GM21360 (cell line): ENCODE results near the gene MAP3K12.
"Not testable (repeated sequence)": the region's sequence is repeated elsewhere in the genome, so short reads cannot be mapped to it uniquely, and the experiment has no call there.

Experiments used
- ATAC-seq: cut with Tn5 transposase; IDR thresholded peaks from one replicate; pipeline ENCODE4 v1.9.1; 2021; ENCODE audit warnings: mild to moderate bottlenecking, moderate library complexity; ENCODE audit not compliant: unreplicated experiment

Gene MAP3K12

DNA sequence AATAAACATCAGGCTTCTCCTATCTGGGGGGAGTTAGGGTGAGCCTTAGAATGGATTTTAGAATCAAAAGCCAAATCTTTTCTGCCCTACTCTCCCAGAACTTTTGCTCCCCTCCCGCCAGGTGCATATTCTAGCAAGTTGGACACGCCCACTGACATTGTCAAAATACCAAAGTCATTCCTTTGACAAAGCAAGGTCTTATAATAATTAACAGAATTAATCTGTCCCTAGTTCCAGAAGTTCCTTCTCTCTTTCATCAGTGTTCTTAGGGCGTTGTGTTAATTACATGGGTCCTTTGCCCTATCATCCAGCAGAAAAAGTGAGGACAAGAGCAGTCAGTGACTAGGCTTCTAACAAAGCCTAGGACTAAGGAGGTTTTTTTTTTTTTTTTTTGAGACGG, 55.3 kb downstream of the MAP3K12 start:
- no peak for ATAC-seq

DNA sequence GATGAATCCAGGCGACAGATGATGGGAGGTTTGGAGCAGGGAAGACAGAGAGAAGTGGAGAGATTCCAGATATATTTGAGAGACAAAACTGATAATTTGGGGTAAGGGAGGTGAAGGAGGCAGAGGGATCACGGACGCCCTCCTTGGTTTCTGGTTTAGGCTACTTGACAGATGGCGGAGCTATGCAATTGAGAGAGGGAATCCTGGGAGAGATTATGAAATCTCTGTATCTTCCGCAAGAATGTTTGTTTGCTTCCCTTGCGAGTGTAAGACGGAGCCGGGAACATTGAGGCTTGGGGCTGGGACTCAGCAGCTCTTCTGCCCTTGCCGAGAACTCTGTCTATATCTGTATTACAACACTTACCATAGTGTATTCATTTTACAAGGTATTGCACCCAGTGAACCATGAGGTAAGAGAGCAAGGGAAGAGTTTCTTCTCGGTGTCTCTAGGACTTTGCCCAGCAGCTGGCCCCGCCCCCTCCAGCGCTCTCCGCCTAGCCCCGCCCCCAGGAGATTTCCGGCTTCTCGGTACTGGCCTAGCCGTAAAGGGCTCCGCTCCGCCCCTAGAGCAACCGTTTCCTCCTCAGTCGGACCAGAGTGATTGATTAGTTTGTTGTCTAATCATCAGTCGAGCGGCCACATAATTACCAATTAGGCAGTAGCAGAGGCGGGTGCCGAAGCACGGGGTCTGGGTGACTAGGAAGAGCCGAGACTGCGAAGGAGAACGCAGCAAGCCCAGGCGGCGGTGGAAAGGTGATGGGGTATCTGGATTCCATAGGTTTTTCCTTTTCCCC, 58.0 kb downstream of the MAP3K12 start, which contains the start of gene PRR13:
Gene PRR13 (plus strand): TSS at position 695 of the 794 bp plus-strand sequence. CDS start 981 bp downstream, outside the sequence.
- peak; percentile 95 for ATAC-seq

DNA sequence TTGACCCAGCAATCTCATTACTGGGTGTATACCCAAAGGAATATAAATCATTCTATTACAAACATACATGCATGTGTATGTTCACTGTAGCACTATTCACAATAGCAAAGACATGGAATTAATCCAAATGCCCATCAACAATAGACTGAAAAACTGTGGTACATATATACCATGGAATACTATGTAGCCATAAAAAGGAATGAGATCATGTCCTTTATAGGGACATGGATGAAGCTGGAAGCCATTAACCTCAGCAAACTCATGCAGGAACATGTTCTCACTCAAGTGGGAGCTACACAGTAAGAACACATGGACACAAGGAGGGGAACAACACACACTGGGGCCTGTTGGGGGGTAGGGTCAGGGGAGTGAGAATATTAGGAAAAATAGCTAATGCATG, 59.7 kb downstream of the MAP3K12 start:
- ATAC-seq = not testable (repeated sequence)

DNA sequence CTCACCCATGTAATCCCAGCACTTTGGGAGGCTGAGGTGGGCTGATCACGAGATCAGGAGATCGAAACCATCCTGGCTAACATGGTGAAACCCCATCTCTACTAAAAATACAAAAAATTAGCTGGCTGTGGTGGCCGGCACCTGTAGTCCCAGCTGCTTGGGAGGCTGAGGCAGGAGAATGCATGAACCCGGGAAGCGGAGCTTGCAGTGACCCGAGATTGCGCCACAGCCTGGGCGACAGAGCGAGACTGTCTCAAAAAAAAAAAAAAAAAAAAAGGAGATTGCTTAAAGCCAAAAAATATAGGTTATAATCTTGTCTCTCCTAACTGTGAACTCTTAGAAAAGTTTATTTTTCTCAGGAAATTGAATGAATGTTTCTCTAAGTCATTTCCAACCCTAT, 63.9 kb downstream of the MAP3K12 start:
- ATAC-seq = not testable (repeated sequence)

DNA sequence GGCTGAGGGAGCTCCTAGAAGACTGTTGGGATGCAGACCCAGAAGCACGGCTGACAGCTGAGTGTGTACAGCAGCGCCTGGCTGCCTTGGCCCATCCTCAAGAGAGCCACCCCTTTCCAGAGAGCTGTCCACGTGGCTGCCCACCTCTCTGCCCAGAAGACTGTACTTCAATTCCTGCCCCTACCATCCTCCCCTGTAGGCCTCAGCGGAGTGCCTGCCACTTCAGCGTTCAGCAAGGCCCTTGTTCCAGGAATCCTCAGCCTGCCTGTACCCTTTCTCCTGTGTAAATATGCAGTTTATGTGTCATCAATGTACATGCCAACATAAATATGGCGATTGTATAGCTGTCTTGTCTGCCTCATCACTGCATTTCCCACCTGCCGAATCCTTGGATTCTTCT, 68.1 kb downstream of the MAP3K12 start:
- ATAC-seq = no peak

DNA sequence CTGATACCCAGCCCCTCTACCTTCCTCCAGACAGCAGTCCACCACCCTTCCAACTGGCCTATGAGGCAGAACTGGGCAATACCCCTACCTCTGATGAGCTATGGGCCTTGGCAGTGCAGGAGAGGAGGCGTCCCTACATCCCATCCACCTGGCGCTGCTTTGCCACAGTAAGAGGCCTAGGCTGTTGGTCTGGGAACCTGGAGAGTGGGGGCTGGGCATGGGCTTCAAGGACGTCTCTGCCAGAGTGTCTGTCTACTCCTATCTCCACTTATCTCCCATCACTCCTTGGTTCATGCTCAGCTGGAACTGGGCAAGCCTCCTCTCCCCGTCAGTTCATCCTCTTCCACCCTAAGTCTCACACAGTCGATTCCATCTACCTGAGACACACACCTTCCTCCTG, 69.1 kb downstream of the MAP3K12 start:
- ATAC-seq = no peak
